ENCODE results near the gene RBM38. TPM values are rescaled to one million over a fixed set of nuclear protein-coding genes. Genes with fewer than 3 reads are reported as not detected.
A peak's percentile ranks its signal among the peaks of the same experiment; 100 is the strongest.

The RBM38 gene
- total and polyA plus RNA-seq, 2 of the 13 experiments (the other 11 are each of a cell fraction or from before 2014, with no cell fraction given), result 24.2 to 34.2 TPM

DNA sequence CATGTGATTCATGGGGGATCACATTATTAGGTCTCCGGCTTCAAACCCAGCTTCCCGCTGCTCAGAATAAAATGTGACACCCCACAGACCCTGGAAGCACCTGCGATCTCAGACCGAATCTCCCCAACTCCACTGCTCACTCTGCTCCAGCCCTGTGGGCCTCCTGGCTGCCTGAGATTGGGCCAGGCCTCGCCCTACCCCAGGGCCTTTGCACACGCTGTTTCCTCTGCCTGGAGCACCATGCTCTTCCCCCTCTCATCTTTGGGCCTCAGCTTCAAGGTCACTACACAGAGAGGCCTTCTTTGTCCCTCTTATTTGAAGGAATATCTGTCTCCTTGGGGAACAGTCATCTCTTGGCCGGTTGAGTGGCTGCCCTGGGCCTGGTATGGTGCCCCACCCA, 48.8 kb downstream of the RBM38 start:
- ATAC-seq, result no peak
- no peak overlapping the region for H2AFZ ChIP-seq (ENCODE audit: low read length)
- H4K20me1 ChIP-seq (ENCODE audit: insufficient read depth, low read length), result no peaks in the 10 kb centered on the region; the same call in 1 of the 2 replicates
- no peak overlapping the region for H3K27ac ChIP-seq (ENCODE audit: extremely low read length, insufficient read depth, low read length)
- intact Hi-C loops (cut with micrococcal nuclease; ENCODE audit: unreplicated experiment), result no loop called here
- H3K79me2 ChIP-seq (ENCODE audit: insufficient read depth, low read length), result no peaks in the 10 kb centered on the region
- in situ Hi-C loops (cut with HindIII; ENCODE audit: extremely low pct_ligation_motif_present, low pct_unique_long_range_greater_than_20kb), result no loop called here
- TF ChIP-seq ZMYM3 (CRISPR knock-in tag; IDR thresholded peaks at IDR 0.05), result peak; percentile 75
- TF ChIP-seq ZNF75D (CRISPR knock-in tag; IDR thresholded peaks at IDR 0.05; ENCODE audit: borderline replicate concordance), result no peak
- no peak for TF ChIP-seq POLR2A (IDR thresholded peaks at IDR 0.05; ENCODE audit: insufficient read depth in 1 of 2, low read depth in 2 of 2, low read length in 2 of 2)
- TF ChIP-seq KDM1A (CRISPR knock-in tag; IDR thresholded peaks at IDR 0.05), result peak; percentile 47; the same call in 1 of the 2 replicates
- TF ChIP-seq KDM4B (CRISPR knock-in tag; IDR thresholded peaks at IDR 0.05), result no peak
- no peak for TF ChIP-seq ZNF782 (CRISPR knock-in tag; IDR thresholded peaks at IDR 0.05; ENCODE audit: borderline replicate concordance)
- TF ChIP-seq, protein P1, sequence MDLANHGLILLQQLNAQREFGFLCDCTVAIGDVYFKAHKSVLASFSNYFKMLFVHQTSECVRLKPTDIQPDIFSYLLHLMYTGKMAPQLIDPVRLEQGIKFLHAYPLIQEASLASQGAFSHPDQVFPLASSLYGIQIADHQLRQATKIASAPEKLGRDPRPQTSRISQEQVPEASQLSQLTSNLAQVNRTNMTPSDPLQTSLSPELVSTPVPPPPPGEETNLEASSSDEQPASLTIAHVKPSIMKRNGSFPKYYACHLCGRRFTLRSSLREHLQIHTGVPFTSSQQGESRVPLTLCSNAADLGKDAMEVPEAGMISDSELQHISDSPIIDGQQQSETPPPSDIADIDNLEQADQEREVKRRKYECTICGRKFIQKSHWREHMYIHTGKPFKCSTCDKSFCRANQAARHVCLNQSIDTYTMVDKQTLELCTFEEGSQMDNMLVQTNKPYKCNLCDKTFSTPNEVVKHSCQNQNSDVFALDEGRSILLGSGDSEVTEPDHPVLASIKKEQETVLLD (CRISPR knock-in tag; IDR thresholded peaks at IDR 0.05; ENCODE audit: low read depth), result no peak
- TF ChIP-seq BCL6 (CRISPR knock-in tag; IDR thresholded peaks at IDR 0.05), result no peak
- TF ChIP-seq ZNF121 (CRISPR knock-in tag; IDR thresholded peaks at IDR 0.05), result no peak
- TF ChIP-seq BRCA1 (CRISPR knock-in tag; IDR thresholded peaks at IDR 0.05), result no peak
- no peak for TF ChIP-seq ZNF460 (CRISPR knock-in tag; IDR thresholded peaks at IDR 0.05; ENCODE audit: borderline replicate concordance)
- TF ChIP-seq, protein P2, sequence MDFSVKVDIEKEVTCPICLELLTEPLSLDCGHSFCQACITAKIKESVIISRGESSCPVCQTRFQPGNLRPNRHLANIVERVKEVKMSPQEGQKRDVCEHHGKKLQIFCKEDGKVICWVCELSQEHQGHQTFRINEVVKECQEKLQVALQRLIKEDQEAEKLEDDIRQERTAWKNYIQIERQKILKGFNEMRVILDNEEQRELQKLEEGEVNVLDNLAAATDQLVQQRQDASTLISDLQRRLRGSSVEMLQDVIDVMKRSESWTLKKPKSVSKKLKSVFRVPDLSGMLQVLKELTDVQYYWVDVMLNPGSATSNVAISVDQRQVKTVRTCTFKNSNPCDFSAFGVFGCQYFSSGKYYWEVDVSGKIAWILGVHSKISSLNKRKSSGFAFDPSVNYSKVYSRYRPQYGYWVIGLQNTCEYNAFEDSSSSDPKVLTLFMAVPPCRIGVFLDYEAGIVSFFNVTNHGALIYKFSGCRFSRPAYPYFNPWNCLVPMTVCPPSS (IDR thresholded peaks at IDR 0.05), result no peak
- TF ChIP-seq, protein P3, sequence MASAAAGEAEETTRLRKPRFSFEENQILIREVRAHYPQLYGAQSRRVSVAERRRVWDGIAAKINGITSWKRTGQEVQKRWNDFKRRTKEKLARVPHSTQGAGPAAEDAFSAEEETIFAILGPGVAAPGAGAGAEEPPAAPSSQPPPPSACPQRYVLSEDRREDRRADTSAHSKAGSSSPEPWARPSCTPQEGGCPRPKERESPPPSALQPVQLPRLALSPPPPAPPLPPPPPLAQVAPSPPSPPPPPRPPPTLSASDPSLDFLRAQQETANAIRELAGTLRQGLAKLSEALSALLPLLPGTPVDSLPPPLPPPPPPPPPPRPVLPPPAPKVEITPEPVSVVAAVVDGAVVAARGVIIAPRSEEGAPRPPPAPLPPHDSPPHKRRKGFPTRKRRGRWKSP (CRISPR knock-in tag; IDR thresholded peaks at IDR 0.05), result no peak
- no peaks in the 10 kb centered on the region for H3K9me3 ChIP-seq (ENCODE audit: low read length)
- H3K4me1 ChIP-seq (ENCODE audit: insufficient read depth, low read length), result peaks cover 26% of the 10 kb centered on the region
- H3K27me3 ChIP-seq (ENCODE audit: control insufficient read depth in 1 of 2, insufficient read depth in 2 of 2, low read length in 2 of 2), result peaks cover 9 to 51% of the 10 kb centered on the region in 2 experiments
- ChIA-PET POLR2A (interaction anchor here (1.1 to 1.2 kb wide), 2 partner anchors 9 to 52 kb away, joined by 3 read pairs; no protein-coding TSS in a partner anchor), CTCF (ENCODE audit: low intra/inter-chr PET ratio, low total read pairs) (no interaction called here)
- WGBS (ENCODE audit: low lambda C conversion rate), result 50% methylated on average over 7 of the region's 7 CpGs
- no peak overlapping the region for H3K4me3 ChIP-seq (replicated peaks in 1 of 3; ENCODE audit: insufficient read depth in 1 of 3, low read depth in 2 of 3, low read length in 3 of 3)
- H3K9ac ChIP-seq (ENCODE audit: insufficient read depth, low read depth, low read length), result no peak overlapping the region
- no peak for FAIRE-seq
- no peaks in the 10 kb centered on the region for H3K36me3 ChIP-seq (replicated peaks in 1 of 2; ENCODE audit: control insufficient read depth in 1 of 2, insufficient read depth in 2 of 2, low read length in 2 of 2)
- DNase-seq (ENCODE audit: low spot score), result no peak
- H3K4me2 ChIP-seq (ENCODE audit: low read depth, low read length), result no peak overlapping the region
- no TSS peak for BruUV-seq (replicated peaks)
